ENCODE data around the gene GDI1.

GRCh38 chrX:154401918-154402621 lies 34.9 kb upstream of the GDI1 start:
- no peak for TF ChIP-seq CTCF (IDR thresholded peaks at IDR 0.05)
- no peak for TF ChIP-seq POLR2A (IDR thresholded peaks at IDR 0.05)

All from gastroesophageal sphincter (tissue), 3 donors.